ENCODE measurements around the gene SLC41A1.

DNA sequence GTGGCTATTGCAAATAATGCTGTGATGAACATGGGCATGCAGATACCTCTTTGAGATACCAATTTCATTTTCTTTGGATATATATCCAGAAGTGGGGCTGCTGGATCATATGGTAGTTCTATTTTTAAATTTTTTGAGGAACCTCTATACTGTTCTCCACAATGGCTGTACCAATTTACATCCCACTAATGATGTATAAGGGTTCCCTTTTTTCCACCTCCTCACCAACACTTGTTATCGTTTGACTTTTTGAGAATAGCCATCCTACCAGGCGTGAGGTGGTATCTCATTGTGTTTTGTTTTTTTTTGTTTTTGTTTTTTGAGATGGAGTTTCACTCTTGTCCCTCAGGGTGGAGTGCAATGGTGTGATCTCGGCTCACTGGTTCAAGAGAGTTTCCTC, 56.4 kb downstream of the SLC41A1 start:
- no peak for TF ChIP-seq POLR2A (IDR thresholded peaks at IDR 0.05)
- TF ChIP-seq, protein P1, sequence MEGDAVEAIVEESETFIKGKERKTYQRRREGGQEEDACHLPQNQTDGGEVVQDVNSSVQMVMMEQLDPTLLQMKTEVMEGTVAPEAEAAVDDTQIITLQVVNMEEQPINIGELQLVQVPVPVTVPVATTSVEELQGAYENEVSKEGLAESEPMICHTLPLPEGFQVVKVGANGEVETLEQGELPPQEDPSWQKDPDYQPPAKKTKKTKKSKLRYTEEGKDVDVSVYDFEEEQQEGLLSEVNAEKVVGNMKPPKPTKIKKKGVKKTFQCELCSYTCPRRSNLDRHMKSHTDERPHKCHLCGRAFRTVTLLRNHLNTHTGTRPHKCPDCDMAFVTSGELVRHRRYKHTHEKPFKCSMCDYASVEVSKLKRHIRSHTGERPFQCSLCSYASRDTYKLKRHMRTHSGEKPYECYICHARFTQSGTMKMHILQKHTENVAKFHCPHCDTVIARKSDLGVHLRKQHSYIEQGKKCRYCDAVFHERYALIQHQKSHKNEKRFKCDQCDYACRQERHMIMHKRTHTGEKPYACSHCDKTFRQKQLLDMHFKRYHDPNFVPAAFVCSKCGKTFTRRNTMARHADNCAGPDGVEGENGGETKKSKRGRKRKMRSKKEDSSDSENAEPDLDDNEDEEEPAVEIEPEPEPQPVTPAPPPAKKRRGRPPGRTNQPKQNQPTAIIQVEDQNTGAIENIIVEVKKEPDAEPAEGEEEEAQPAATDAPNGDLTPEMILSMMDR (IDR thresholded peaks at IDR 0.05) = no peak
- no peak for TF ChIP-seq POLR2AphosphoS5 (IDR thresholded peaks at IDR 0.05)
